Measurements from ENCODE around the gene NACC2.

The NACC2 gene

GRCh38 chr9:136031741-136032730 is 63.1 kb downstream of the NACC2 start:
- no peaks in the 10 kb centered on the region for H3K9me3 ChIP-seq (replicated peaks; ENCODE audit: insufficient read depth, low read length)
- no peaks in the 10 kb centered on the region for H3F3A ChIP-seq (ENCODE audit: insufficient read depth, low read length)
- H3K36me3 ChIP-seq (replicated peaks; ENCODE audit: insufficient read depth, low read length) = no peaks in the 10 kb centered on the region
- no peak overlapping the region for H3K27ac ChIP-seq (ENCODE audit: low read length)
- H3K27me3 ChIP-seq (replicated peaks; ENCODE audit: insufficient read depth, low read length) = peaks cover 88% of the 10 kb centered on the region
- H3K9me2 ChIP-seq (replicated peaks; ENCODE audit: insufficient read depth, low read length) = no peaks in the 10 kb centered on the region
- H3K9ac ChIP-seq (ENCODE audit: low read length) = no peak overlapping the region
- TF ChIP-seq EZH2 (optimal IDR thresholded peaks at IDR 0.05; ENCODE audit: low read depth, low read length) = no peak
- TF ChIP-seq CTCF (IDR thresholded peaks at IDR 0.05; ENCODE audit: low read length) = no peak
- no peak for TF ChIP-seq EZH2phosphoT487 (IDR thresholded peaks at IDR 0.05; ENCODE audit: low read length)
- no peak overlapping the region for H3K4me3 ChIP-seq (ENCODE audit: low read length)
- no peaks in the 10 kb centered on the region for H4K20me1 ChIP-seq (ENCODE audit: insufficient read depth, low read length)
- H3K4me2 ChIP-seq (ENCODE audit: low read depth, low read length) = no peak overlapping the region
- no peak for DNase-seq
- no peaks in the 10 kb centered on the region for H3K4me1 ChIP-seq (ENCODE audit: low read length)
- no peaks in the 10 kb centered on the region for H3K79me2 ChIP-seq (ENCODE audit: low read length)
- no peak overlapping the region for H2AFZ ChIP-seq (ENCODE audit: low read length)

GRCh38 chr9:136031094-136031493 is 64.0 kb downstream of the NACC2 start:
- Histone ChIP-seq H3K27ac (ENCODE audit: low read length) (no peak overlapping the region), H3K36me3 (replicated peaks; ENCODE audit: insufficient read depth, low read length) (no peaks in the 10 kb centered on the region), H4K20me1 (ENCODE audit: insufficient read depth, low read length) (no peaks in the 10 kb centered on the region), H3F3A (ENCODE audit: insufficient read depth, low read length) (no peaks in the 10 kb centered on the region), H3K79me2 (ENCODE audit: low read length) (no peaks in the 10 kb centered on the region), H3K27me3 (replicated peaks; ENCODE audit: insufficient read depth, low read length) (peaks cover 88% of the 10 kb centered on the region), H3K4me1 (ENCODE audit: low read length) (no peaks in the 10 kb centered on the region), H3K9me3 (replicated peaks; ENCODE audit: insufficient read depth, low read length) (no peaks in the 10 kb centered on the region), H3K9ac (ENCODE audit: low read length) (no peak overlapping the region), H3K9me2 (replicated peaks; ENCODE audit: insufficient read depth, low read length) (no peaks in the 10 kb centered on the region), H3K4me2 (ENCODE audit: low read depth, low read length) (no peak overlapping the region), H3K4me3 (ENCODE audit: low read length) (no peak overlapping the region), H2AFZ (ENCODE audit: low read length) (no peak overlapping the region)
- no peak for DNase-seq
- TF ChIP-seq CTCF (IDR thresholded peaks at IDR 0.05; ENCODE audit: low read length) = no peak
- no peak for TF ChIP-seq EZH2 (optimal IDR thresholded peaks at IDR 0.05; ENCODE audit: low read depth, low read length)
- no peak for TF ChIP-seq EZH2phosphoT487 (IDR thresholded peaks at IDR 0.05; ENCODE audit: low read length)

- Histone ChIP-seq H3K4me2 (ENCODE audit: low read depth, low read length) (no peak overlapping the region), H3K4me1 (ENCODE audit: low read length) (no peaks in the 10 kb centered on the region), H3K36me3 (replicated peaks; ENCODE audit: insufficient read depth, low read length) (no peaks in the 10 kb centered on the region), H3K27me3 (replicated peaks; ENCODE audit: insufficient read depth, low read length) (peaks cover 87% of the 10 kb centered on the region), H3K27ac (ENCODE audit: low read length) (no peak overlapping the region), H3K9me3 (replicated peaks; ENCODE audit: insufficient read depth, low read length) (no peaks in the 10 kb centered on the region), H3K9me2 (replicated peaks; ENCODE audit: insufficient read depth, low read length) (no peaks in the 10 kb centered on the region), H3K9ac (ENCODE audit: low read length) (no peak overlapping the region), H4K20me1 (ENCODE audit: insufficient read depth, low read length) (no peaks in the 10 kb centered on the region), H3K4me3 (ENCODE audit: low read length) (no peak overlapping the region), H3F3A (ENCODE audit: insufficient read depth, low read length) (no peaks in the 10 kb centered on the region), H3K79me2 (ENCODE audit: low read length) (no peaks in the 10 kb centered on the region), H2AFZ (ENCODE audit: low read length) (no peak overlapping the region)
- DNase-seq = no peak
- TF ChIP-seq EZH2phosphoT487 (IDR thresholded peaks at IDR 0.05; ENCODE audit: low read length) (no peak), EZH2 (optimal IDR thresholded peaks at IDR 0.05; ENCODE audit: low read depth, low read length) (no peak), CTCF (IDR thresholded peaks at IDR 0.05; ENCODE audit: low read length) (no peak)
Measured at GRCh38 chr9:136029556-136029955, 65.5 kb downstream of the NACC2 start.

Data from MM.1S (cell line).